Stimulated activated CD8-positive, alpha-beta memory T cell treated with anti-CD3 and anti-CD28 coated beads, Interleukin-2, amount 100 ng/mL, for 48 hours (primary cell): Measurements from ENCODE around the gene PTER.

Experiments
- DNase-seq, 2 donors: peaks; one replicate each; pipeline ENCODE4 v3.0.0-alpha.2; 2020; ENCODE audit warnings: low read depth in 2 of 2

PTER gene, protein sequence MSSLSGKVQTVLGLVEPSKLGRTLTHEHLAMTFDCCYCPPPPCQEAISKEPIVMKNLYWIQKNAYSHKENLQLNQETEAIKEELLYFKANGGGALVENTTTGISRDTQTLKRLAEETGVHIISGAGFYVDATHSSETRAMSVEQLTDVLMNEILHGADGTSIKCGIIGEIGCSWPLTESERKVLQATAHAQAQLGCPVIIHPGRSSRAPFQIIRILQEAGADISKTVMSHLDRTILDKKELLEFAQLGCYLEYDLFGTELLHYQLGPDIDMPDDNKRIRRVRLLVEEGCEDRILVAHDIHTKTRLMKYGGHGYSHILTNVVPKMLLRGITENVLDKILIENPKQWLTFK

DNA sequence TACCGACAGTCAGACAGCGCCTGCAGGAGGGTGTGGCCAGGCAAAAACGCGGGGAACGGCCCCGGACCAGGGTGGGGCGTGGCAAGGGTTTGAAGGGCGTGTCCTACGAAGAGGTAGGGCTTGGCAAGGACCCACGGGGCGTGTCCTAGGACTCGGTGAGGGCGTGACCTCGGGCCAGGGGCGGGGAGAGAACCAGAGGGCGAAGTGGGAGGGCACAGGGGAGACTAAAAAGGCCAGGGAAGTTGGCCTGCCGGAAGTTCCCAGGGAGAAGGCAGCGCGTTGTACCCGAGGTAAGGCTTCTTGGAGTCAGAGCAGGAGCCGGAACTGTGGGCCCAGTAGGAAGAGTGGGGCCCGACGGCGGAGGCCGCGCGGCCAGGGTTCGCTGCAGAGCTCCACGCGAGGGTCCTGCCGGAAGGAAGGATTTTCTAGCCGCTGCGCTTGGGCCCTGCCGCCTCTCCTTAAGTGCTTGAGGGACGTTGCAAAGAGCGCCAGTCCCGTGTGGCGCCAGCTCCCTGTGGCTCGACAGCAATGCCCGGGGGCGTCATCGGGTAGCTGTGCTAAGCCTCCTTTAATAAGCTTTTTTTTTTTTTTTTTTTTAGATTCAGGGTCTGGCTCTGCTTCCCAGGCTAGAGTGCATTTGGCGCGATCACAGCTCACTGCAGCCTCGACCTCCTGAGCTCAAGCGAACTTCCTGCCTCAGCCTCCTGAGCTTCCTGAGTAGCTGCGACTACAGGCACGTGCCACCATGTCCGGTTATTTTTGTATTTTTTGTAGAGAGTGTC, at the start of gene PTER:
TSS of gene PTER (plus strand) at position 253 of the 782 bp plus-strand sequence. CDS start 47,375 bp downstream, outside the sequence.
- peak; percentile 98 to 99 for DNase-seq

DNA sequence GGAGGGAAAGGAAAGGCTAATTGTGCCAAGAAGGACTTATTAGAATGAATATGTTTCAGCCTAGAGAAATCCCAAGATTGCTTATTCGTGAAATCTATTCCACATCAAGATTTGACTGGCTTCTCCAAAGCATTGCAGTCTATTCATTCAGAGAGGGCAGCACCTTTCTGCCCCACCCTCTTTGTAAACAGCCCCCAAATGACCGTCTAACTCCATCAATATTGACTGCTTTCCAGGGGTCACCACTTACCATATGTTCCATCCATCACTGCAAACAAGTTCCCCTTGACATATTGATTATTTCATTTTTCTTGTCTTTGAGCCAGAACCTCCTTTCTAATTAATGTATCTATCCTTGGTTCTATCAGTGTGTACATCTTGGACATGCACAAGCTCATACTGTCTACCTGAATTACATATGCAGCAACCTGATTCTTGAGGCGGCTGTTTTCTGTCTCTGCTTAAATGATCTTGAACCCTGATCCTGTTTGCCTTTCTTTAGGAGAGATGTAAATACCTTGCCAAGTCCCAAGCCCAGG, 44.2 kb upstream of the PTER start:
- no peak for DNase-seq

DNA sequence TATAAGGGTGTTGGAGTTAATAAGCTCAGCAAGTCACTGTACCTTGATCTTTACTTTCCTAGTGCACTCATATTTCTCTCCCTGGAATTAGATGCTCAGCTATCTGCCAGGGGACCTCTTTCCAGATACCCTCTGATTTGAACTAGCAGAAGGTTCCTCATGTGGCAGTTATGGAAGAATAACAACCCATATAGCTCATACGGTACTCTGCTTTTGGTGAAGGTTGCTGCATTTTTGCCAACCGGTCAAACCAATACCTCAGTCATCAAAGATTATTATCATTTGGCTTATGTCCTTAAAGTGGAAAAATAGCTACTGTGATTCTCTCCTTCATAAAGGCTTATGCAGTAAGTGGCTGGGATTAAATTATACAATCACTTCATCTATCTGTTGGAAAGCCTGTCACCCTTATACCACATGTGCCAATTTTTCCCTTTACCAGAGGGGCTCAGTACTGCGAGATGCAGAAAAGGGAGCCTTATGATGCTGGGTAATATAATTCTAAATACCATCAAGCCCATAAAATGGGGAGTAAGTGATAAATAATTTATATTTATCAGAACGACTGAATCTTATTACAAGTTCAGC, 43.4 kb upstream of the PTER start:
- no peak for DNase-seq

DNA sequence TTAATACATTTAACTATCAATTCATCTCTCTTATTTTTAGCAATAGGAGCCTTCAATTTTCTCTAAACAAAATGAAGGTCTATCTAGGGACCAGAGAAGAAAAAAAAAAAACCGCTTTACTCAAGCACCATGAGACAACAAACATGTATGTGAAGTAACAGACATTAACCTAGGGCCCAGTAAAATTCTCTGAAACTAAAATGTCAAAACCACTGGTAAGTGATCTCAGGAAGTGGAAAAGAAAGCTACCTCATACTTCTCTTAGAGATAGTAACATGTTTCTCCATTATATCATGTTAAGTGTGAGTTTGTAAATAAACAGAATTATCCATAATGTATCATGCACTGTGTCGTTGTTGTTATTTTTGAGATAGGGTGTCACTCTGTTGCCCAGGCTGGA, 35.4 kb upstream of the PTER start:
- DNase-seq, result no peak

DNA sequence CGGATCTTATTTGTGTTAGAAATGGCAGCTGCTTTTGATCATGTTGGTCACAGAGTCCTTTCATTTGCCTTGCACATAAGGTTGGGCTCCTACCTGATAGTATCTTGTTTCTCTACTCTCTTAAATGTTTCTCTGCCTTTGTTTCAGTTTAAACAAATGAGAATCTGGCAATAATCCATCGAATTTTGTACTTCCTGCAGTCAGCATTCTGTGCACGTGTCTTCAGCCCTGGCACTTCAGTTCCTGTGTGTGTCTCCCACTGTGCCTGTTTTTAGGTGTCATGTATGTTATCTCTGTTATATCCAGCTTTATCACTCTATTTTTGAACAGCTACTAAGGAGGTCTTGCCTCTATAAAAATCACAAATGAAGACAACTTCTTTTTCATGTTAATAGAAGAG, 28.4 kb upstream of the PTER start:
- no peak for DNase-seq

DNA sequence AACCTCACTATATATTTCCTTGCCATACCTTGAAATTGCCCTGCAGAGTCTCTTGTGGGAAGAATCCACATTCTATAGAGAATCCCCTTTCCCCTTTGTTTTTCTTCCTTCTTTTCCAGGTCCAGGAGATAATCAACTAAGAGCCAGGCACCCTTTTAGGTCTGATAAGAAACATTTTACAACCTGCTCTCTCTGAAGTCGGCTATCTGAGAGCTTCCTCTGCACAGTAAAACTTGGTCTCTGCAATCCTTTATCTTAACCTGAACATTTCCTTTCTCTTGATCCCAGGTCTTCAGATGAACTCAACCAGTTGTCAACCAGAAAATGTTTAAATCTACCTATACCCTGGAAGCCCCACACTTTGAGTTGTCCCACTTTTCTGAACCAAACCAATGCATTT, 19.5 kb upstream of the PTER start:
- no peak for DNase-seq

DNA sequence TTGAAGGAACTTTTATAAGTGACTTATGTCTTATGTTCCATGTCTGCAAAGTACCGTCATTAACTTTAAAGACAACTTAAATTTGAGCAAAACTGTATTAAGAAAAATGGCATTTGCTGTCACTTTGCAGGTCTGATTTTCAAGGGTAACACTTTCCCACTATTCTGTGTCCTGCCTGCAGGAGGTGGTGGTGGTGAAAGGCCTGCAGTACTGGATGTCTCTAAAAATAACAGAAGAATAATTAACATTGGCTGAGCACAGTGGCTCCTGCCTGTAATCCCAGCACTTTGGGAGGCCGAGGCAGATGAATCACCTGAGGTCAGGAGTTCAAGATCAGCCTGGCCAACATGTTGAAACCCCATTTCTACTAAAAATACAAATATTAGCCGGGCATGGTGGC, 13.2 kb upstream of the PTER start:
- no peak for DNase-seq

DNA sequence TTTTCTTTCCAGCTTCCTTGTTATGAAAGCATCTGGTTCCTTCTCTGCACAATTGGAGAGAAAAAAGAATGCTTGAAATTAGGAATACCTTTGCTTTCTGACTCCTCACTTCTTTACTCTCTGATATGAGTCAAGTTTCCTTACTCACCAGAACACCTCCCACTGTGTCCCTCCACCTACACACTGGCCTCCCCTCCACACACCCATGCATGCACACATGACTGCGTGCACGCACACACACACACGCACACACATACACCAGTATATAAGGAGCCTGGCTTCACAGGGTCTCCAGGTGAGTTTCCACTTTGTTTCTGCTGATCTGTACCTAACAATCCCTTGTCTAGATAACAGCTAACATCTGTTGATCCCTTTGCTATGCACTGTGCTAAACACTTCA, 11.4 kb upstream of the PTER start:
- DNase-seq, result no peak

DNA sequence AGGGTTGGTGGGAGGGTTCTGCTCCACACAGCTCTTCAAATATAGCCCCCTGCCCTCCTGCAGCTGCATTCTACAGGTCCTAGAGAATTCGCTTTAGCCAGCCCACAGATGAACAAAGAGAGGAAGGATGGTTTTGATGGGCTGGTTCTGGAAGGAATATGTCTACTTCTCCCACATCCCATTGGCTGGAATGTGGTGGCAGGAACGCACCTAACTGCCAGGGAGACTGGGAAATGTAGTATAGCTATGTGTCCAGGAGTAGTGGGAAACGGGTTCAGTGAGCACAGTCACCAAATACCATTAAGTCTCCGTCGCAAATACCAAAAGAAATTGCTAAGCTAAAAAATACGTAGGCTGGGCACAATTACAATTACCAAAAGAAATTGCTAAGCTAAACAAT, 7.3 kb upstream of the PTER start:
- DNase-seq, result no peak

DNA sequence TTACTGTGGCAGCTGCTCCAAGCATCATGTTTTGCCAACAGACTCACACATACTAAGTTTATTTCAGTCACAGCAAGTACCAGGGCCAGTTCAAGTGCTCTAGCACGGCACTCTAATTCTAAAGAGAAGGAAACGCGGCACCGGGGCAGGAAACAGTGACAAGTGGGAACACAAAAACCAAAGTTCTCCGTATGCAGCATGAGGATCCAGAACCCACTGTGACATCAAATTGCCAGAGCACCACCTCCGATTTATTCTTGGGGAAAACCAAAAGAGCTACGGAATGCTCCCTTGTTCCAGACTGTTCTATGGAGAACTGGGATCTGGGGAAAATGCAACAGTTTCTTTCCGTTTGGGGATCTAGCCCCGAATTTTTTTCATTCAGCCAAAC, 448 bp upstream of the PTER start:
- DNase-seq, result no peak

DNA sequence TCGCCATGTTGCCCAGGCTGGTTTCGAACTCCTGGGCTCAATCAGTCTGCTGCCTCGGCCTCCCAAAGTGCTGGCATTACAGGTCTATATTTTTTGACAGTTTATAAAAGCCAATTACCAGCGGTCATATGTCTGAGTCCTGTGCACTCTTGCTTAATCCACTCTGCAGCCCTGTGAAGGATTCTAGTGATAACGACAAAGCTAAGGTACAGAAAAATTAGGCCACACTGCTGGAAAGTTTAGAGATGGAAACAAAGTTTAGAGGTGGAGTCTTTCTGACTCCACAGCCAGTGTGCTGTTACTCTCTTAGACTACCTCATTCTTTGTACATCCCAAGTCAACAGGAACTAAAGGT, 707 bp downstream of the PTER start:
- DNase-seq, result no peak

DNA sequence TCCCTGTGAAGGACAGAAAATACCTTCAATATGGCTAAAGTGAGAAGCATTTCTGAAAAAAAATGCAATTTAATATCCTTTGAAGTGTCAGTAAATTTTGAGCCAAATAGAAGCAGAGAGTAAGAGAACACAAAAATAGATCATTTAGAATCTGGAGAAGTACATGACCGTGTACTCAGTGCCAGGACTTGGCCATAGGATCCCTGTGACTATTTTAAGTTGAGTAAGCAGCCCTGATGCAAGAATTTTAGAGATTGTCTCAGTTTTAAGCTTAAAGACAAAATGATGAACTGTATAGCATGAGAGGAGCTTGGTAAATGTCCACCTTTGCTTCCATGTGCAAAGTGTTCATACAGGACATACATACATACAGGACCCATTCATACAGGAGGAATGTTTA, 2.5 kb downstream of the PTER start:
- no peak for DNase-seq

DNA sequence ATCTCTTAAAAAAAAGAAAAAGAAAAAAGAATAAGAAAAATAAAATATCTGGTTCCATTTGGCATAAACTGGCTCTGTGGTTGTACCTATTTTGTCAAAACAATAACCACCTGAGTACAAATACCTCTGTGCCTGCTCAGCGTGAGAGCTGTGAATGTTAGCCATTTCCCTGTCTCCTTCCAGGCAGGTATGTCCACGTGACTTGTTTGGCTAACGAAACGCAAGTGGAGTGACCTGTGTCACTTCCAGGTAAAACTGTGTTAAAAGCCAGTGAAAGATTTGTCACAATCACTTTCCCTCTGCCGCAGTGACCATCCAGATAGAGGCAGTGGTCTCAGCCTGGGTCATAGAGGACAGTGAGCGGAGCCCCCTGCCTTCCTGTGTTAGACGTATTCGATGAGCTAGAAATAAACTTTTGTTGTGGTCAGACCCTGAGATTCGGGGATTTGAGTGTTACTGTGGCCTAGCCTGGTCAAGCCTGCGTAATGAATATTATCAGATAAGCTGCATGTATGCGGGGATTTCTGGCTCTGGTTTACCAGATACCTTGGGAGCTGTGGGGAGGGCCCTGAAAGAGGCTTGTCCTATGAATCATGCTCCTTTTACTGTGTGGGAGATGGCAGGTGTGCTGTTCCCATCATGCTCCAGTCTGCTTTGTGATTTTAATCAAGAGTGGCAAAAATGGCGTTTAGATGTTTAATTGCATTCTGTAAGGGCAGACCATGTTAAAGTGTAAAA, 3.8 kb downstream of the PTER start:
- no peak for DNase-seq

DNA sequence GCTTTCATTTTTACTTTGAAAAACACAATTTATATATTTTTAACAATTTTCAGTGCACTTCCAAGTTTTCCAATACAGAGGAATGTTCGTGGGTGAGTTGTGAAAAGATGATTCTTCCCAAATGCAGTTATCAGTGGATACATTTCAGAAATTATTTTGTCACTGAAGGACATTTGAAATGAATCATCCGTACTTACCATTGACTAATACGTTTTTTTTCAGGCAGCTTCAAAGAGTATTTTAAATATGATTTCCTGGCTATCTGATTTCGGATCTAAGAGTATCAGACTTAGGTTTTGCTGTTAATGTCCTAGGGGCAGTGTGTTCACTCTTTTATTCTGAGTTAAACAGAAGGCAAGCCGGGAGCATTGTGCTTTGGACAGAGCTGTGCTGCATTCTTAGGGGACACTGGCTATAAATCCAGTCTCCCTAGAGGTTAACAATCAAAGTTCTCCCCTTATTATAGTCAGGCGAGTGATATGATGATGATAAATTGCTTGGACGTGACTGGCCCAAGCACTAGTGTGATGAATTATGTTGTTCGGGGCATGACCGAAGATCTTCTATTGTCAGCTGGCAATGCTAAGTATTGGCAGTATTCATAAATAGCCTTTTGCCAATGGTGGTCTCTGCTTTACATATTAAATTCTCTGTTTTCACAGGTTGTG, 4.5 kb downstream of the PTER start:
- no peak for DNase-seq

DNA sequence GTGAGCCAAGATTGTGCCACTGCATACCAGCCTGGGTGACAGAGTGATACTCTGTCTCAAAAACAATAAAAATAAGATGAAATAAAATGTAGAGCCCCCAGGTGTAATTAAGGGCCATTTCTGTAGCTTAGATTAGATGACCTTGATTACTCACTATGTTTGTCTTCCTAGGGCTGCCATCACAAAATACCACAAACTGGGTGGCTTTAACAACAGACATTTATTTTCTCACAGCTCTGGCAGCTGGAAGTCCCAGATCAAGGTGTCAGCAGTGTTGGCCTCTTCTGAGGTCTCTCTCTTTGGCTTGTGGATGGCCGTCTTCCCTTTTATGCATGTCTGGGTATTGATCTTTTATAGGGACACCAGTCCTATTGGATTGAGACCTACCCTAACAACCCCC, 6.1 kb downstream of the PTER start:
- no peak for DNase-seq

DNA sequence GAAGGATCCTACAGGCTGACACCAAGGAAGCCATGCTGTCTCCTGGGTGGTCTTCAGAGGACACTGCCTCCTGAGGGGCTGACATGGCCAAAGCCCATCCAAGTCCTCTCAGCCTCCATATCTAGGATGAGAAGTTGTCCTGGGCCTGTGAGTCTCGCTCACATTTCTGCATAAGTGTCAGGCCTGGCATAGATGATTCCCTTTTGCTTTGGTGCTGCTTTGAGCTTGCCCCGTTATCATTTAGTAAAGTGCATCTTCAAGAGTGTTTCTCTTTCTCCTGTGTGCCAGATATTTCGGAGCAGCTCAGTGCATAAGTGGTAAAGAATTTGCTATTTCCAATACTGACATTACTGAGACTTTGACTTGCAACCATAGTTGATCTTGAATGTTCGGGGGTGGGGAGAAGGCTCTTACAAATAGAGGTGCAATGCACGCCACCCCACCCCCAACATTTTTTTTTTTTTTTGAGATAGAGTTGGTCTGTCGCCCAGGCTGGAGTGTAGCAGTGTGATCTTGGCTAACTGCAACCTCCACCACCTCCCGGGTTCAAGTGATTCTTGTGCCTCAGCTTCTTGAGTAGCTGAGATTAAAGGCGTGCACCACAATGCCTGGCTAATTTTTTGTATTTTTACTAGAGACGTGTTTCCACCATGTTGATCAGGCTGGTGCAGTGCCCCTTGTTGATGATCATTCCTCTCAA, 9.1 kb downstream of the PTER start:
- DNase-seq, result no peak

DNA sequence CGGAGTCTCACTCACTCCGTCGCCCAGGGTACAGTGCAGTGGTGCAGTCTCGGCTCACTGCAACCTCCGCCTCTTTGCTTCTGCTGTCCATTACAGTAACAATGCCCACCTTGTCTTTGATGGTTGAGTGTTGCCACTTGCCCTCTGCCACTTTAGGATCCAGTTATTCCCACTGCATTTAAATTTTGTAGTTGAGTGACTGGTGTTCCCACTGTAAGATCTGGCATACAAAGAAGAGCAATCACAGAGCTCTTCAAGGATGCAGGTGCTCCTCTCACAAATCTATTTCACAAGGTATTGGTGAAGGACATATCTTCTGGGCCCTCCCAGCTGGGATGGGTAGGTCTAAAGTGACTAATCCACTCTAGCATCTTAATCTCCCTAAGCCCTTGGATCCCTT, 12.6 kb downstream of the PTER start:
- DNase-seq, result no peak

DNA sequence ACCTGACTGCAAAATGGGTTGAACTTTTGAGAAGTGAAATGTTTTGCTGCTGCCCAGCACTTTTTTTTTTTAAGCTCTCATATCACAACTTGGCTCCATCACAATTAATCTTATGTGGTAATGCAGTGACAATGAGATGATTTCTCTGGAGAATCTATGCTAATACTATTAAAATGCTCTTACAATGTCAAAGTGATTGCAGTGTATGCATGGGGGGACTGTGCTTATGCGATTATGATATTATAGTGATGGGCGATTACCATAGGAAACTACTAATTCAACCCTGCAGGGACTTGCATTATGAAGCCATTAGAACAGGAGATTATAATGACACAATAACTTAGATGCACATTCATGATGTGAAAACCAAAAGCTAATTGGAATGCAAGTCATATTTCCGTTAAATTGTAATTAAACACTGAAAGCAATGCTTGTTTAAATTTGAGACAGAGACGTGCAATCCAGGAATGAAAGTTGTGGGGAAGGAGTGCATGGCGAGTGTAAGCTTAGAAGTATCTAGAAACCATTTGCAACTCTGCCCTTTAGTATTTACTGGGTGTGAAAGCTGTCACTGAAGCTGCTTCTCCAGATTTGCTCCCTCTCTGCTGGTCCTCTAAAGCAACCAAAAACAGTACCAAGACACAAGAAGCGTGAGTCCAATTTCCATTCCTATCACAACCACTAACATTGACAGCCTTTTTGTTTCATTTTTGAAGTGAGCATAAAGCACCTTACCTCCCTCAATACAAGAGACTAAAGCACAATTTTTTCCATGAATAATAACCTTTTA, 21.6 kb downstream of the PTER start:
- DNase-seq, result no peak

DNA sequence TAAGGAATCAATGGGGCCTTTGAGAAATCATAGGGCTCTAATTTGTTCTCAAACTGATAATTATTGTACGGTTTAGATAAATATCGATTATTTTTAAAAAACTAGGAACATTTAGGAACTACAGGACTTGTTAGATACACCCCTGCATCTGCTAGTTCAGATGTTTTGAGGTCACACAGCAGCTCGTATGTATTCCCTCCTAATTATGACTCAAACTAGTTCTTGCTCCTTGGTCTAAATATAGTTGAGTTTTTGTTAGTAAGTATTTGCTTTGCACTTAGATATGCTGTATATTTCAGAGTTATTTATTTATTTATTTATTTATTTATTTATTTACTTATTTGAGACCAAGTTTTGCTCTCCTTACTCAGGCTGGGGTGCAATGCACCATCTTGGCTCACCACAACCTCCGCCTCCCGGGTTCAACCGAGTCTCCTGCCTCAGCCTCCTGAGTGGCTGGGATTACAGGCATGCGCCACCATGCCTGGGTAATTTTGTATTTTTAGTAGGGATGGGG, 22.7 kb downstream of the PTER start:
- no peak for DNase-seq

DNA sequence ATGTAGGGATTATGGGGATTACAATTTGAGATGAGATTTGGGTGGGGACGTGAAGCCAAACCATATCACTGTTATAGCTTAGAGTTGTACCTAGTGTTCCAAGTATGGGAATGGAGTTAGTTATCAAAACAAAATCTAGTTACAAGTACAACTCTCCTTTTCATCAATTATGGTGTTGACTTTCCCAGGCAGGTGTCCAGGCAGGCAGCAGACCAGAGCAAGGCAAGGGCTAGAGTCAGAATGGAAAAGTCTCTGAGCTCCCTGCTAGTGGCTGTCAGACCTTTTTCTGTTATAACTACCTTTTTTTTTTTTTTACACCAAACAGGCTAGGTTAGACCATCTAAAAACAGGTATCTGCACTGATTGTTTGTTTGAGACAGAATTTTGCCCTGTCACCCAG, 29.2 kb downstream of the PTER start:
- no peak for DNase-seq
